ENCODE measurements around the gene ARHGAP28. TPM values are rescaled to one million over a fixed set of nuclear protein-coding genes. Genes with fewer than 3 reads are reported as not detected.

The ARHGAP28 gene, protein sequence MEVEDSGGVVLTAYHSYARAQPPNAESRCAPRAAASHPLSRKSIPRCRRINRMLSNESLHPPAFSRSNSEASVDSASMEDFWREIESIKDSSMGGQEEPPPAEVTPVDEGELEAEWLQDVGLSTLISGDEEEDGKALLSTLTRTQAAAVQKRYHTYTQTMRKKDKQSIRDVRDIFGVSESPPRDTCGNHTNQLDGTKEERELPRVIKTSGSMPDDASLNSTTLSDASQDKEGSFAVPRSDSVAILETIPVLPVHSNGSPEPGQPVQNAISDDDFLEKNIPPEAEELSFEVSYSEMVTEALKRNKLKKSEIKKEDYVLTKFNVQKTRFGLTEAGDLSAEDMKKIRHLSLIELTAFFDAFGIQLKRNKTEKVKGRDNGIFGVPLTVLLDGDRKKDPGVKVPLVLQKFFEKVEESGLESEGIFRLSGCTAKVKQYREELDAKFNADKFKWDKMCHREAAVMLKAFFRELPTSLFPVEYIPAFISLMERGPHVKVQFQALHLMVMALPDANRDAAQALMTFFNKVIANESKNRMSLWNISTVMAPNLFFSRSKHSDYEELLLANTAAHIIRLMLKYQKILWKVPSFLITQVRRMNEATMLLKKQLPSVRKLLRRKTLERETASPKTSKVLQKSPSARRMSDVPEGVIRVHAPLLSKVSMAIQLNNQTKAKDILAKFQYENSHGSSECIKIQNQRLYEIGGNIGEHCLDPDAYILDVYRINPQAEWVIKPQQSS
- total RNA-seq: 26.1 TPM
- polyA plus RNA-seq (ENCODE audit: insufficient read depth in 1 of 8, insufficient read length in 8 of 8, low replicate concordance in 1 of 8): 10 to 100 TPM; 18.7 to 36.0 (median 25.3) TPM
- long read RNA-seq, donor 1, partial matches to known transcripts: 0 of 1 reads
- long read RNA-seq, donor 1, other reads (novel, unspliced or antisense): 0 of 1 reads
- long read RNA-seq, donor 2: 0 reads
- long read RNA-seq, donor 3, partial matches to known transcripts: 7 of 9 reads
- long read RNA-seq, donor 3, other reads (novel, unspliced or antisense): 0 of 9 reads
- long read RNA-seq, donor 4: 0 reads
- long read RNA-seq, donor 5, partial matches to known transcripts: 0 of 4 reads
- long read RNA-seq, donor 5, other reads (novel, unspliced or antisense): 0 of 4 reads
- long read RNA-seq, donor 6, partial matches to known transcripts: 0 of 2 reads
- long read RNA-seq, donor 6, other reads (novel, unspliced or antisense): 0 of 2 reads
- long read RNA-seq, donor 7, partial matches to known transcripts: 0 of 1 reads
- long read RNA-seq, donor 7, other reads (novel, unspliced or antisense): 0 of 1 reads
- long read RNA-seq, donor 8, partial matches to known transcripts: 0 of 3 reads
- long read RNA-seq, donor 8, other reads (novel, unspliced or antisense): 0 of 3 reads
- long read RNA-seq, donor 9, partial matches to known transcripts: 0 of 3 reads
- long read RNA-seq, donor 9, other reads (novel, unspliced or antisense): 0 of 3 reads
- long read RNA-seq, donor 10, partial matches to known transcripts: 0 of 1 reads
- long read RNA-seq, donor 10, other reads (novel, unspliced or antisense): 0 of 1 reads
- long read RNA-seq, donor 11: 0 reads

- H3K36me3 ChIP-seq (ENCODE audit: control insufficient read depth, insufficient read depth, low read length): no peaks in the 10 kb centered on the region
- H3K27me3 ChIP-seq (ENCODE audit: control insufficient read depth, insufficient read depth, low read length): no peaks in the 10 kb centered on the region
- peaks cover 22% of the 10 kb centered on the region for H3K4me1 ChIP-seq (ENCODE audit: control insufficient read depth, insufficient read depth, low read length)
- under 1% methylated on average over 94 of the region's 96 CpGs for WGBS (ENCODE audit: insufficient coverage)
- H3K4me3 ChIP-seq (ENCODE audit: low read length): peak within 1 kb of the TSS; percentile 69
- H3K27ac ChIP-seq (ENCODE audit: low read length): peak within 1 kb of the TSS; percentile 96
- H3K9me3 ChIP-seq (replicated peaks; ENCODE audit: control insufficient read depth, low read depth, low read length): no peaks in the 10 kb centered on the region
- peak; percentile 99 for DNase-seq
These were observed at the start of gene ARHGAP28 for GRCh38 chr18:6729247-6730091. Gene ARHGAP28, plus strand, starts transcription at chr18:6729716. Its CDS starts 106 bp downstream, at chr18:6729822.

- WGBS (ENCODE audit: insufficient coverage): no CpG with 5 or more reads among the region's 1 CpG
- no peaks in the 10 kb centered on the region for H3K27me3 ChIP-seq (ENCODE audit: control insufficient read depth, insufficient read depth, low read length)
- H3K36me3 ChIP-seq (ENCODE audit: control insufficient read depth, insufficient read depth, low read length): no peaks in the 10 kb centered on the region
- H3K9me3 ChIP-seq (replicated peaks; ENCODE audit: control insufficient read depth, low read depth, low read length): no peaks in the 10 kb centered on the region
- DNase-seq: no peak
- no peaks in the 10 kb centered on the region for H3K4me1 ChIP-seq (ENCODE audit: control insufficient read depth, insufficient read depth, low read length)
- no peak overlapping the region for H3K27ac ChIP-seq (ENCODE audit: low read length)
- no peak overlapping the region for H3K4me3 ChIP-seq (ENCODE audit: low read length)
These were observed 48.1 kb upstream of the ARHGAP28 start for GRCh38 chr18:6681331-6681875.

DNA sequence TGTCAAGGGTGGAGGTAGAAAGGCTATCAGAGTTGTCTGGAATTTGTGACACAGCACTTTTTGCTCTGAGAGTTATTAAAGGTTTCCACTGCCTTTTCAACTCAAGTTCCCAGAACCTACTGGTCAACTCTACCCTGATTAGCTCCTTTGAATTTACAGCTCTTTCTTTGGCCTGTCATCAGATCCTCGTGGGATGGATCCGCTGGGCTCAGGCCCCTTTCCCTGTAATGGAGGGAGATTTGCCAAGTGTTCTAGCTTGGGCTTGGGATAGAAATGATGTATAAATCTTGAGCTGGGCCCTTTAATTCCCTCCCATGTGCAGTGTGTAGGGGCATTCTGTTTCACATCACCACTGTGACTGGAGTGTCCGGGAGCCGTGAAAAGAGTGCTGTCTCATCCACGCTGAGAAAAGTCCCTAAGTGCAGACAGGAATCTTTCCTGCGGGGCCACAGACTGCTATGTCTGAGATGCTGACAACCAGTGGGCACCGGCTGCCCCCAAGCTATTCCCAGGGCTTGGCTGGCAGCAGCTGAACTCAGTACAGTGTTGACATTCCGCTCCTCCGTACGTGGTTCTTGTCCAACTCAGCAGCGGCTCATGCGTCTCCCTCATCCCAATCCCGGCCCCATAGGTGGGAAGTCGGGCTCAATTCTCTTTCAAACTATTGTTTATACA lies 46.9 kb upstream of the ARHGAP28 start:
- no peaks in the 10 kb centered on the region for H3K27me3 ChIP-seq (ENCODE audit: control insufficient read depth, insufficient read depth, low read length)
- 61% methylated on average over 12 of the region's 14 CpGs for WGBS (ENCODE audit: insufficient coverage)
- no peak overlapping the region for H3K4me3 ChIP-seq (ENCODE audit: low read length)
- H3K27ac ChIP-seq (ENCODE audit: low read length): no peak overlapping the region
- H3K9me3 ChIP-seq (replicated peaks; ENCODE audit: control insufficient read depth, low read depth, low read length): no peaks in the 10 kb centered on the region
- no peaks in the 10 kb centered on the region for H3K4me1 ChIP-seq (ENCODE audit: control insufficient read depth, insufficient read depth, low read length)
- H3K36me3 ChIP-seq (ENCODE audit: control insufficient read depth, insufficient read depth, low read length): no peaks in the 10 kb centered on the region
- DNase-seq: no peak

DNA sequence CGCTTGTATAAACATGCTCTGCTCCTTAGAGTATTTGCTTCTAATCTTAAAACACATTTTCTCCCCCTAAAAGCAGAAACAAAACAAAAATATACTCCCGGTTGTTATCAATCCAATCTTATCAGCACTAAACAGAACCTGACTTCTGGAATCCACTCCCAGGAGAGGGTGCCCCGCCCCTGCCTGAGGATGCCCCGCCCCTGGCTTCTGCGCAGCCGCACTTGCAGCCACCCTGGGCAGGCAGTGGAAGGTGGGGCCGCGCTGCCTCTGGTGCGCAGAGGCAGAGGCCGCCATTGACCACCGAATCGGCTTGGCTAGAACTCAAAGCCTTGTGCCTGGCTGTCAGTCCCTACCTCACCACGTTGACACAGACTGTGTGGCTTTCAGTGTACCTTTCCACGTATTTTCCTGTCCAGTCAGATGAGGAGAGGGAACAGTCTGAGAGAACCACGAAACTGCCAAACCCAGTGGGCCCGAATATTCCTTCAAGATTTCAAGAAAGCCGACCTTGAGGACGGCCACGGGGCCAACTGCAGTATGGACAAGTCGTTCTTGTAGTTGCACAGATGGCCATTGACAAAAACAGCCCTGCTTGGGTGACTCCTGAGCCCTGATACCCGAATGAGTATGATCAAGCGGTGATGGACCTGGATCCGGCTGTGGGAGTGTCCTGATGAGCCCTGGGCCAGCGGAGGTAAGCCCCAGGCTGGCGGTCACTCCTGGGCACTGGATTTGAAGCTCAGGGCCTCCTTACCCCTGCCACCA lies 46.2 kb upstream of the ARHGAP28 start:
- Histone ChIP-seq H3K36me3 (ENCODE audit: control insufficient read depth, insufficient read depth, low read length) (no peaks in the 10 kb centered on the region), H3K4me3 (ENCODE audit: low read length) (no peak overlapping the region), H3K27ac (ENCODE audit: low read length) (no peak overlapping the region), H3K9me3 (replicated peaks; ENCODE audit: control insufficient read depth, low read depth, low read length) (no peaks in the 10 kb centered on the region), H3K4me1 (ENCODE audit: control insufficient read depth, insufficient read depth, low read length) (no peaks in the 10 kb centered on the region), H3K27me3 (ENCODE audit: control insufficient read depth, insufficient read depth, low read length) (no peaks in the 10 kb centered on the region)
- no peak for DNase-seq
- WGBS (ENCODE audit: insufficient coverage): 90% methylated on average over 23 of the region's 25 CpGs

GRCh38 chr18:6687676-6688075 lies 41.8 kb upstream of the ARHGAP28 start:
- Histone ChIP-seq H3K27me3 (ENCODE audit: control insufficient read depth, insufficient read depth, low read length) (no peaks in the 10 kb centered on the region), H3K27ac (ENCODE audit: low read length) (no peak overlapping the region), H3K36me3 (ENCODE audit: control insufficient read depth, insufficient read depth, low read length) (no peaks in the 10 kb centered on the region), H3K4me3 (ENCODE audit: low read length) (no peak overlapping the region), H3K9me3 (replicated peaks; ENCODE audit: control insufficient read depth, low read depth, low read length) (no peaks in the 10 kb centered on the region), H3K4me1 (ENCODE audit: control insufficient read depth, insufficient read depth, low read length) (no peaks in the 10 kb centered on the region)
- no peak for DNase-seq

DNA sequence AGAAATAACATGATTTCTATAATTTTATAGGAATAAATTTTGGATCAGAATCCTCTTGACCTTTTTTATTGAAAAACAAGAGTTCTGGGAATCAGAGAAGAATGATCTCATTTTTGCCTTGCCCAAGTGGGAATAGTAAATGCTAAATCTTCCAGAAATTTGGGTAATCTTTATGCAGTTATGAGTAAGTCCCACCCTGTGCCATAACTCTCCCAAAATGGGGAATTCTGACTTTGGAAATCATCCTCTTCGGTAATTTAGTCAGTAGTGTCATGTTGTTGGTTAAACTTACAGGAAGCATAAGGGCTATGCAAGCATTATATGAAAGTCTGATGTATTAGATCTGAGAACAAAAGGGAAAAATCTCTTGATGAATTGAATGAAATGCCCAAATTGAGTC lies 20.6 kb upstream of the ARHGAP28 start:
- Histone ChIP-seq H3K4me1 (ENCODE audit: control insufficient read depth, insufficient read depth, low read length) (no peaks in the 10 kb centered on the region), H3K4me3 (ENCODE audit: low read length) (no peak overlapping the region), H3K9me3 (replicated peaks; ENCODE audit: control insufficient read depth, low read depth, low read length) (no peaks in the 10 kb centered on the region), H3K36me3 (ENCODE audit: control insufficient read depth, insufficient read depth, low read length) (no peaks in the 10 kb centered on the region), H3K27me3 (ENCODE audit: control insufficient read depth, insufficient read depth, low read length) (no peaks in the 10 kb centered on the region), H3K27ac (ENCODE audit: low read length) (no peak overlapping the region)
- DNase-seq: peak; percentile 35
- 80% methylated on average over 1 of the region's 1 CpG for WGBS (ENCODE audit: insufficient coverage)

DNA sequence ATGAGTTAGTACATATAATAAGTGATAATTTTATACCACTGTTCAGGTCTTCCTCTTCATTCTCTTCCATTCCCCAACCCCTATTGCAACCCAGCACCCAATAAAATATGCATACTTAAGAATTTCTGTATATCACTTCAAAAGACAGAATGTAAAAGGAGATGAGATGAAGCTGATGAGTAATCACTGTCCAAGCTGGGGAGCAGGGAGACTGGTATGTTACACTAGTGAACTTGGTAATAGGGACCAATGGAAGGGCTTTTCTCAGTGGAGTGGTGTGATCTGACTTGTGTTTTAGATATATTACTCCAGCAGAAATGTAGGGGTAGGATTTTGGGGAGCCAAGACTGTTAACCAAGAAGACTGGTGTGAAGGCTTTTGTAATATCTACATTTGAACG lies 18.0 kb upstream of the ARHGAP28 start:
- Histone ChIP-seq H3K36me3 (ENCODE audit: control insufficient read depth, insufficient read depth, low read length) (no peaks in the 10 kb centered on the region), H3K4me3 (ENCODE audit: low read length) (no peak overlapping the region)
- 100% methylated on average over 1 of the region's 1 CpG for WGBS (ENCODE audit: insufficient coverage)

GRCh38 chr18:6712401-6712800 lies 17.1 kb upstream of the ARHGAP28 start:
- no peak overlapping the region for H3K27ac ChIP-seq (ENCODE audit: low read length)
- H3K4me3 ChIP-seq (ENCODE audit: low read length): no peak overlapping the region
- H3K36me3 ChIP-seq (ENCODE audit: control insufficient read depth, insufficient read depth, low read length): no peaks in the 10 kb centered on the region
- no peaks in the 10 kb centered on the region for H3K27me3 ChIP-seq (ENCODE audit: control insufficient read depth, insufficient read depth, low read length)
- no peak for DNase-seq
- no peaks in the 10 kb centered on the region for H3K9me3 ChIP-seq (replicated peaks; ENCODE audit: control insufficient read depth, low read depth, low read length)
- no peaks in the 10 kb centered on the region for H3K4me1 ChIP-seq (ENCODE audit: control insufficient read depth, insufficient read depth, low read length)
- no CpG with 5 or more reads among the region's 1 CpG for WGBS (ENCODE audit: insufficient coverage)

More for the DNA sequence above, 18.0 kb upstream of the ARHGAP28 start:
- no peaks in the 10 kb centered on the region for H3K9me3 ChIP-seq (replicated peaks; ENCODE audit: control insufficient read depth, low read depth, low read length)
- DNase-seq: no peak
- H3K4me1 ChIP-seq (ENCODE audit: control insufficient read depth, insufficient read depth, low read length): no peaks in the 10 kb centered on the region
- no peak overlapping the region for H3K27ac ChIP-seq (ENCODE audit: low read length)
- H3K27me3 ChIP-seq (ENCODE audit: control insufficient read depth, insufficient read depth, low read length): no peaks in the 10 kb centered on the region
